Keratinocyte (primary cell): ENCODE data around the gene UBE2K. TPM values are rescaled to one million over a fixed set of nuclear protein-coding genes. Genes with fewer than 3 reads are reported as not detected.

Experiments
- DNase-seq: peaks from one replicate; pipeline ENCODE4 v3.0.0-alpha.2; 2011; ENCODE audit warnings: low read depth, missing footprints, low spot score
- FAIRE-seq: peaks from 2 replicates; lab custom pipeline; 2011; peaks lifted over from hg19 to GRCh38; lab: Jason Lieb, UNC
- H2AFZ ChIP-seq: 2 replicates; pipeline ENCODE4 v1.6.0; 2012; ENCODE audit warnings: low read length, control low read depth, inconsistent platforms; ENCODE audit not compliant: control insufficient read depth
- H3K27ac ChIP-seq: 2 replicates; pipeline ENCODE4 v1.5.1; 2011; ENCODE audit warnings: low read length; ENCODE audit not compliant: control insufficient read depth, insufficient read depth
- H3K27me3 ChIP-seq: 3 replicates; pipeline ENCODE4 v1.6.0; 2011; ENCODE audit warnings: low read length; ENCODE audit not compliant: control insufficient read depth, insufficient read depth; ENCODE audit errors: extremely low read depth
- H3K36me3 ChIP-seq, 2 experiments: 2 replicates in 1 of 2; 3 replicates in 1 of 2; pipeline ENCODE4 v1.5.1; 2011; ENCODE audit warnings: low read length in 2 of 2, mild to moderate bottlenecking in 1 of 2; ENCODE audit not compliant: control insufficient read depth in 2 of 2, insufficient read depth in 2 of 2; ENCODE audit errors: extremely low read depth in 1 of 2
- H3K4me1 ChIP-seq: 3 replicates; pipeline ENCODE4 v1.5.1; 2011; ENCODE audit warnings: low read length; ENCODE audit not compliant: control insufficient read depth, insufficient read depth; ENCODE audit errors: extremely low read depth
- H3K4me2 ChIP-seq: 3 replicates; pipeline ENCODE4 v1.6.0; 2011; ENCODE audit warnings: low read depth, low read length; ENCODE audit not compliant: control insufficient read depth, insufficient read depth; ENCODE audit errors: extremely low read depth
- H3K4me3 ChIP-seq, 3 experiments: fragments of 200-600 bp in 1 of 3; sonication (generic) in 1 of 3; 2 replicates in 2 of 3; 3 replicates in 1 of 3; pipeline ENCODE4 v1.5.1; 2011 to 2016; ENCODE audit warnings: low read length in 3 of 3, mild to moderate bottlenecking in 3 of 3, control low read depth in 2 of 3, inconsistent platforms in 1 of 3, low read depth in 1 of 3, mixed read lengths in 1 of 3, mixed run types in 1 of 3, moderate library complexity in 1 of 3; ENCODE audit not compliant: control insufficient read depth in 2 of 3, insufficient read depth in 2 of 3; ENCODE audit errors: extremely low read depth in 1 of 3
- H3K79me2 ChIP-seq: 2 replicates; pipeline ENCODE4 v1.6.0; 2012; ENCODE audit warnings: low read length; ENCODE audit not compliant: control insufficient read depth, insufficient read depth
- H3K9ac ChIP-seq: 3 replicates; pipeline ENCODE4 v1.6.0; 2011; ENCODE audit warnings: low read length; ENCODE audit not compliant: control insufficient read depth, insufficient read depth; ENCODE audit errors: extremely low read depth
- H3K9me1 ChIP-seq: 3 replicates; pipeline ENCODE4 v1.6.0; 2011; ENCODE audit warnings: low read length; ENCODE audit not compliant: control insufficient read depth, insufficient read depth; ENCODE audit errors: extremely low read depth
- H3K9me3 ChIP-seq: 2 replicates; pipeline ENCODE4 v1.5.1; 2012; ENCODE audit warnings: low read depth, low read length; ENCODE audit not compliant: control insufficient read depth
- H4K20me1 ChIP-seq: 3 replicates; pipeline ENCODE4 v1.6.0; 2011; ENCODE audit warnings: low read length; ENCODE audit not compliant: control insufficient read depth, insufficient read depth; ENCODE audit errors: extremely low read depth
- EZH2 ChIP-seq: IDR thresholded peaks from one replicate; pipeline ENCODE4 v1.6.1; 2012; ENCODE audit warnings: inconsistent platforms, mild to moderate bottlenecking, low read length, moderate library complexity
- dilution Hi-C: fragments of 300-500 bp; cut with MboI; formaldehyde crosslinking; loops from one replicate; pipeline ENCODE4 v1.7.0; 2020; ENCODE audit warnings: low sequenced_read_pairs; ENCODE audit not compliant: extremely low pct_ligation_motif_present
- polyA plus RNA-seq, 5 experiments: library from polyadenylated mRNA; depleted of rRNA in 3 of 5; stranded (reverse) in 3 of 5; stranded (forward) in 1 of 5; unstranded in 1 of 5; fragments of >200 nt; gene quantifications; 1 replicate in 1 of 5; 2 replicates in 3 of 5; 3 replicates in 1 of 5; pipeline versions ENCODE4 v1.2.1 to v1.2.3, GENCODE V29; 2011 to 2012; ENCODE audit warnings: missing spikeins in 2 of 5, low read depth in 1 of 5, low replicate concordance in 1 of 5
- TF ChIP-seq, protein P1 (sequence below), 3 experiments: IDR thresholded peaks in 1 of 3; conservative IDR thresholded peaks in 1 of 3; optimal IDR thresholded peaks in 1 of 3; 2 replicates in 2 of 3; 3 replicates in 1 of 3; pipeline versions ENCODE3 to v1.5.1; 2011; ENCODE audit warnings: low read length in 3 of 3, mild to moderate bottlenecking in 3 of 3, moderate library complexity in 2 of 3, control low read depth in 1 of 3, inconsistent platforms in 1 of 3; ENCODE audit not compliant: insufficient read depth in 2 of 3; ENCODE audit errors: extremely low read depth in 1 of 3

UBE2K gene
- polyA plus RNA-seq, 1 donor (not counting 4 experiments of a cell fraction or from before 2014, with no cell fraction given), result 163 TPM

GRCh38 chr4:39698424-39699009, 581 bp downstream of the UBE2K start:
- Histone ChIP-seq H3K4me2 (peak overlapping the region; percentile 71), H3K9me1 (peaks cover 2% of the 10 kb centered on the region), H3K79me2 (peaks cover 56% of the 10 kb centered on the region), H3K27me3 (no peaks in the 10 kb centered on the region), H3K9me3 (no peaks in the 10 kb centered on the region), H3K4me1 (peaks cover 17% of the 10 kb centered on the region), H3K9ac (peak overlapping the region; percentile 98), H3K36me3 (peaks cover 0 to 7% of the 10 kb centered on the region in 2 experiments), H3K27ac (peak overlapping the region; percentile 93), H2AFZ (peak overlapping the region; percentile 97), H4K20me1 (peaks cover 4% of the 10 kb centered on the region), H3K4me3 (peak overlapping the region; percentile 80 to 89 (median 83))
- no peak for FAIRE-seq
- no peak for DNase-seq
- no peak for TF ChIP-seq EZH2
- TF ChIP-seq, protein P1, sequence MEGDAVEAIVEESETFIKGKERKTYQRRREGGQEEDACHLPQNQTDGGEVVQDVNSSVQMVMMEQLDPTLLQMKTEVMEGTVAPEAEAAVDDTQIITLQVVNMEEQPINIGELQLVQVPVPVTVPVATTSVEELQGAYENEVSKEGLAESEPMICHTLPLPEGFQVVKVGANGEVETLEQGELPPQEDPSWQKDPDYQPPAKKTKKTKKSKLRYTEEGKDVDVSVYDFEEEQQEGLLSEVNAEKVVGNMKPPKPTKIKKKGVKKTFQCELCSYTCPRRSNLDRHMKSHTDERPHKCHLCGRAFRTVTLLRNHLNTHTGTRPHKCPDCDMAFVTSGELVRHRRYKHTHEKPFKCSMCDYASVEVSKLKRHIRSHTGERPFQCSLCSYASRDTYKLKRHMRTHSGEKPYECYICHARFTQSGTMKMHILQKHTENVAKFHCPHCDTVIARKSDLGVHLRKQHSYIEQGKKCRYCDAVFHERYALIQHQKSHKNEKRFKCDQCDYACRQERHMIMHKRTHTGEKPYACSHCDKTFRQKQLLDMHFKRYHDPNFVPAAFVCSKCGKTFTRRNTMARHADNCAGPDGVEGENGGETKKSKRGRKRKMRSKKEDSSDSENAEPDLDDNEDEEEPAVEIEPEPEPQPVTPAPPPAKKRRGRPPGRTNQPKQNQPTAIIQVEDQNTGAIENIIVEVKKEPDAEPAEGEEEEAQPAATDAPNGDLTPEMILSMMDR (optimal IDR thresholded peaks at IDR 0.05 in 1 of 3, IDR thresholded peaks at IDR 0.05 in 1 of 3, conservative IDR thresholded peaks at IDR 0.05 in 1 of 3; ENCODE audit: extremely low read depth in 1 of 3, insufficient read depth in 2 of 3, low read length in 3 of 3), result no peak
- dilution Hi-C loops, result no loop called here

GRCh38 chr4:39699687-39700409, 1.9 kb downstream of the UBE2K start:
- Histone ChIP-seq H3K27me3 (no peaks in the 10 kb centered on the region), H3K9me3 (no peaks in the 10 kb centered on the region), H3K79me2 (peaks cover 69% of the 10 kb centered on the region), H3K4me3 (peak overlapping the region; percentile 80 to 89 (median 83)), H2AFZ (no peak overlapping the region), H3K4me1 (peaks cover 17% of the 10 kb centered on the region), H3K9me1 (peaks cover 2% of the 10 kb centered on the region), H3K9ac (peak overlapping the region; percentile 98), H3K36me3 (peaks cover 3 to 7% of the 10 kb centered on the region in 2 experiments), H4K20me1 (peaks cover 4% of the 10 kb centered on the region), H3K27ac (peak overlapping the region; percentile 93), H3K4me2 (peak overlapping the region; percentile 71)
- TF ChIP-seq, protein P1 (optimal IDR thresholded peaks at IDR 0.05 in 1 of 3, IDR thresholded peaks at IDR 0.05 in 1 of 3, conservative IDR thresholded peaks at IDR 0.05 in 1 of 3; ENCODE audit: extremely low read depth in 1 of 3, insufficient read depth in 2 of 3, low read length in 3 of 3), result no peak
- no peak for TF ChIP-seq EZH2
- no peak for DNase-seq
- dilution Hi-C loops, result no loop called here
- FAIRE-seq, result no peak
